Natural killer cell (primary cell): ENCODE results near the gene GJD2. TPM values are rescaled to one million over a fixed set of nuclear protein-coding genes. Genes with fewer than 3 reads are reported as not detected.

Experiments
- ATAC-seq, 3 donors: fragments of 150-1000 bp in 2 of 3; fragments of 200-7000 bp in 1 of 3; cut with Tn5 transposase; 1 replicate in 1 of 3; 2 replicates in 2 of 3; pipeline ENCODE4 v1.10.0; 2021; ENCODE audit warnings: mild to moderate bottlenecking in 2 of 3, moderate library complexity in 2 of 3
- DNase-seq, 2 donors: peaks; one replicate each; pipeline versions ENCODE4 v3.0.0 to v3.0.0-alpha.2; 2013 to 2021; ENCODE audit warnings: mixed read lengths in 1 of 2
- H3K27ac ChIP-seq: one replicate; pipeline ENCODE4 v1.5.1; 2013; ENCODE audit warnings: mild to moderate bottlenecking, low read length
- H3K27me3 ChIP-seq: one replicate; pipeline ENCODE4 v1.6.1; 2013; ENCODE audit warnings: low read length; ENCODE audit not compliant: control insufficient read depth, insufficient read depth
- H3K36me3 ChIP-seq: one replicate; pipeline ENCODE4 v1.6.1; 2013; ENCODE audit warnings: low read length; ENCODE audit not compliant: control insufficient read depth, insufficient read depth
- H3K4me1 ChIP-seq: one replicate; pipeline ENCODE4 v1.6.1; 2013; ENCODE audit warnings: low read length; ENCODE audit not compliant: control insufficient read depth, insufficient read depth
- H3K4me3 ChIP-seq: one replicate; pipeline ENCODE4 v1.5.1; 2013; ENCODE audit warnings: low read length
- H3K9me3 ChIP-seq: one replicate; pipeline ENCODE4 v1.6.1; 2013; ENCODE audit warnings: low read length; ENCODE audit not compliant: control insufficient read depth, insufficient read depth
- H3K27ac Mint-ChIP-seq, 2 donors: one replicate each; pipeline ENCODE4 v1.8.0; 2022; ENCODE audit warnings: mild to moderate bottlenecking in 2 of 2, mixed read lengths in 2 of 2, moderate library complexity in 1 of 2
- H3K27me3 Mint-ChIP-seq, 2 donors: one replicate each; pipeline ENCODE4 v1.8.0; 2022; ENCODE audit warnings: low read depth in 2 of 2, mixed read lengths in 2 of 2
- H3K36me3 Mint-ChIP-seq: one replicate; pipeline ENCODE4 v1.8.0; 2022; ENCODE audit warnings: mixed read lengths
- H3K4me1 Mint-ChIP-seq, 2 donors: one replicate each; pipeline ENCODE4 v1.8.0; 2022; ENCODE audit warnings: mixed read lengths in 2 of 2
- H3K4me3 Mint-ChIP-seq: one replicate; pipeline ENCODE4 v1.8.0; 2022; ENCODE audit warnings: mild to moderate bottlenecking, moderate library complexity, mixed read lengths
- H3K9me3 Mint-ChIP-seq, 2 donors: one replicate each; pipeline ENCODE4 v1.8.0; 2022; ENCODE audit warnings: mixed read lengths in 2 of 2
- CTCF ChIP-seq: fragments of 200-600 bp; IDR thresholded peaks from one replicate; pipeline ENCODE4 v1.8.0; 2022; ENCODE audit warnings: antibody characterized with exemption
- WGBS: methylation state at CpG from one replicate; pipeline ENCODE4 v1.1.7; 2013; ENCODE audit warnings: missing lambda C conversion rate; ENCODE audit not compliant: insufficient coverage; 5-methylcytosine and 5-hydroxymethylcytosine counted together
- intact Hi-C: fragments of 100-400 bp; cut with micrococcal nuclease; formaldehyde crosslinking; loops from one replicate; pipeline ENCODE4 v1.14.2; 2022
- total RNA-seq, 4 donors: library from RNA; stranded (reverse); fragments of 120-200 nt in 1 of 4; gene quantifications; one replicate each; pipeline versions ENCODE4 v1.2.3 to v1.2.4, GENCODE V29; 2013 to 2022

The GJD2 gene
- total RNA-seq, 3 donors from 2014 or later (not counting 1 experiment from before 2014, with no cell fraction given), result not detected

- H3K36me3 ChIP-seq, result no peaks in the 10 kb centered on the region
- no peak for TF ChIP-seq CTCF
- H3K9me3 Mint-ChIP-seq, result no peaks in the 10 kb centered on the region
- H3K9me3 ChIP-seq, result no peaks in the 10 kb centered on the region
- H3K4me1 Mint-ChIP-seq, result no peaks in the 10 kb centered on the region
- no peak overlapping the region for H3K27ac ChIP-seq
- 80% methylated on average over 5 of the region's 5 CpGs for WGBS
- H3K4me3 Mint-ChIP-seq, result no peak overlapping the region
- DNase-seq (no peak), ATAC-seq (no peak)
- H3K4me3 ChIP-seq, result no peak overlapping the region
- H3K27ac Mint-ChIP-seq, result no peak overlapping the region
- peaks cover 20 to 22% of the 10 kb centered on the region in 2 donors for H3K27me3 Mint-ChIP-seq
- H3K27me3 ChIP-seq, result no peaks in the 10 kb centered on the region
- H3K4me1 ChIP-seq, result no peaks in the 10 kb centered on the region
- H3K36me3 Mint-ChIP-seq, result no peaks in the 10 kb centered on the region
- intact Hi-C loops, result no loop called here
These were observed 20.5 kb downstream of the GJD2 start for GRCh38 chr15:34734303-34734702.

GRCh38 chr15:34733621-34734020 lies 21.2 kb downstream of the GJD2 start:
- H3K36me3 ChIP-seq, result no peaks in the 10 kb centered on the region
- intact Hi-C loops, result no loop called here
- Mint-ChIP-seq H3K4me3 (no peak overlapping the region), H3K4me1 (no peaks in the 10 kb centered on the region), H3K27ac (no peak overlapping the region), H3K27me3 (peaks cover 20 to 21% of the 10 kb centered on the region in 2 donors), H3K36me3 (no peaks in the 10 kb centered on the region), H3K9me3 (no peaks in the 10 kb centered on the region)
- WGBS, result no CpG with 5 or more reads among the region's 2 CpGs
- no peak overlapping the region for H3K27ac ChIP-seq
- no peak for TF ChIP-seq CTCF
- ATAC-seq, result no peak
- H3K4me1 ChIP-seq, result no peaks in the 10 kb centered on the region
- no peak overlapping the region for H3K4me3 ChIP-seq
- H3K27me3 ChIP-seq, result no peaks in the 10 kb centered on the region
- H3K9me3 ChIP-seq, result no peaks in the 10 kb centered on the region
- DNase-seq, result no peak

DNA sequence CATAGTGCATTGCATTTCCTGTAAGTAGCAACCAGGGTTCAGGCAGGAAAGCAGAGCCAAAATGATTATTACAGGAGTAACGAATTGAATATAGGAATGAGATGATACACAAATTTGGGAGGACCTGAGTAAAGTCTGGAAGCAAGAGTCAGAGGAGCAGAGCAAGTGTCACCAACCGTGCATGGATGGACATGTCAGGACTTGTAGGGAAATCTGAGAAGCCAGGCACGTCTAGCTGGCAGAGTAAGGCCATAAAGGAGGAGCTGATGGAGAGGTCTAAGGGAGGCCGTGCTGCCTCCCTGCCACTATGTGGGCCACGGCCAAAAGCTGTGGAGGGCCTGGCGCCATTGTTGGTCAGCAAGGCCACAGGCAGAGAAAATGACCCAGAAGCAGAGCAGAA lies 22.4 kb downstream of the GJD2 start:
- H3K27me3 Mint-ChIP-seq, result peaks cover 14 to 24% of the 10 kb centered on the region in 2 donors
- ATAC-seq (no peak), DNase-seq (no peak)
- intact Hi-C loops, result no loop called here
- no peaks in the 10 kb centered on the region for H3K4me1 ChIP-seq
- no peak overlapping the region for H3K27ac ChIP-seq
- no peak overlapping the region for H3K4me3 ChIP-seq
- no peaks in the 10 kb centered on the region for H3K9me3 ChIP-seq
- TF ChIP-seq CTCF, result no peak
- no peak overlapping the region for H3K4me3 Mint-ChIP-seq
- H3K4me1 Mint-ChIP-seq, result no peaks in the 10 kb centered on the region
- no peaks in the 10 kb centered on the region for H3K9me3 Mint-ChIP-seq
- H3K27ac Mint-ChIP-seq, result no peak overlapping the region
- no peaks in the 10 kb centered on the region for H3K27me3 ChIP-seq
- H3K36me3 Mint-ChIP-seq, result no peaks in the 10 kb centered on the region
- 86% methylated on average over 6 of the region's 6 CpGs for WGBS
- no peaks in the 10 kb centered on the region for H3K36me3 ChIP-seq

GRCh38 chr15:34730701-34731100 lies 24.1 kb downstream of the GJD2 start:
- TF ChIP-seq CTCF, result no peak
- no peaks in the 10 kb centered on the region for H3K4me1 Mint-ChIP-seq
- H3K36me3 ChIP-seq, result no peaks in the 10 kb centered on the region
- H3K27ac ChIP-seq, result no peak overlapping the region
- no peaks in the 10 kb centered on the region for H3K27me3 ChIP-seq
- intact Hi-C loops, result no loop called here
- H3K4me1 ChIP-seq, result no peaks in the 10 kb centered on the region
- no peak for DNase-seq
- no peaks in the 10 kb centered on the region for H3K36me3 Mint-ChIP-seq
- no peak overlapping the region for H3K27ac Mint-ChIP-seq
- ATAC-seq, result no peak
- no peaks in the 10 kb centered on the region for H3K9me3 Mint-ChIP-seq
- 83% methylated on average over 2 of the region's 3 CpGs for WGBS
- H3K4me3 Mint-ChIP-seq, result no peak overlapping the region
- H3K4me3 ChIP-seq, result no peak overlapping the region
- peaks cover 20 to 27% of the 10 kb centered on the region in 2 donors for H3K27me3 Mint-ChIP-seq
- no peaks in the 10 kb centered on the region for H3K9me3 ChIP-seq
